ENCODE data around the gene COX15. TPM values are rescaled to one million over a fixed set of nuclear protein-coding genes. Genes with fewer than 3 reads are reported as not detected.

The COX15 gene
- total RNA-seq, 2 donors from 2014 or later, result 12.5 to 19.8 TPM

DNA sequence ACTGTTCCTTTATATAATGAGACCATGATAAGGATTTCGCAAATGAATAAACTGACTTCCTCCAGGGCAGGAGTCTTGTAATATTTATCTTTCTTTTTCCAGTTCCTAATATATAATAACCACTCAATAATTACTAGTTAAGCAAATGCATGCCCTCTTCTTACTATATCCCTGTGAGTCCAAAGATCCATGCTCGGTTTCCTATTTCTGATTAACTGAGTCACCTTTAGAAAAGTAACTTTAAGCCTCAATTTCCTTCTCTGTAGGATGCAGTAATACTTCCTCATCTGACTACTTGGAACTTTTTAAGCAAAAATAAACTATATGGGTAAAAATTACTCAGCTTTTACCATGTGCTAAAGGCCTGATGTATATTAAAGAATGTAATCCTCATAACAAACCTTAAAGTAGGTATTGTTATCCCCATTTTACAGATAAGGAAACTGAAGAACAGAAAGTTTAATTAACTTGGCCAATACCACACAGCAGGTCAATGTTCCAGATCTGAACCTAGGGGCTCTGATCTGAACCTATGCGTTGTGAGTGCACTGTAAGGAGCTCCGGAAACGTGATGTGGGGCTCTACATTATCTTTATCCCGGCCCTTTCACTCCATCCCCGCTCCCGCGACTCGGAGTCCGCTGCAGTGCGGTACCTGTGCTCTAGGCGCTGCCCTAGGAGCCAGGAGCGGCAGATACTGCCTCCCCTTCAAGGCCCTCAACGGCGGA, 458 bp downstream of the COX15 start:
- TF ChIP-seq, protein P1, sequence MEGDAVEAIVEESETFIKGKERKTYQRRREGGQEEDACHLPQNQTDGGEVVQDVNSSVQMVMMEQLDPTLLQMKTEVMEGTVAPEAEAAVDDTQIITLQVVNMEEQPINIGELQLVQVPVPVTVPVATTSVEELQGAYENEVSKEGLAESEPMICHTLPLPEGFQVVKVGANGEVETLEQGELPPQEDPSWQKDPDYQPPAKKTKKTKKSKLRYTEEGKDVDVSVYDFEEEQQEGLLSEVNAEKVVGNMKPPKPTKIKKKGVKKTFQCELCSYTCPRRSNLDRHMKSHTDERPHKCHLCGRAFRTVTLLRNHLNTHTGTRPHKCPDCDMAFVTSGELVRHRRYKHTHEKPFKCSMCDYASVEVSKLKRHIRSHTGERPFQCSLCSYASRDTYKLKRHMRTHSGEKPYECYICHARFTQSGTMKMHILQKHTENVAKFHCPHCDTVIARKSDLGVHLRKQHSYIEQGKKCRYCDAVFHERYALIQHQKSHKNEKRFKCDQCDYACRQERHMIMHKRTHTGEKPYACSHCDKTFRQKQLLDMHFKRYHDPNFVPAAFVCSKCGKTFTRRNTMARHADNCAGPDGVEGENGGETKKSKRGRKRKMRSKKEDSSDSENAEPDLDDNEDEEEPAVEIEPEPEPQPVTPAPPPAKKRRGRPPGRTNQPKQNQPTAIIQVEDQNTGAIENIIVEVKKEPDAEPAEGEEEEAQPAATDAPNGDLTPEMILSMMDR (IDR thresholded peaks at IDR 0.05), result no peak
- H3K36me3 ChIP-seq, result peaks cover under 1% of the 10 kb centered on the region
- peaks cover 22 to 25% of the 10 kb centered on the region in 2 donors for H3K4me1 ChIP-seq (ENCODE audit: control insufficient read depth in 1 of 2, low read depth in 2 of 2)
- DNase-seq (ENCODE audit: low spot score) (no peak), ATAC-seq (ENCODE audit: insufficient number of reproducible peaks, low FRiP score, low read depth) (peak; percentile 18)
- H3K9me3 ChIP-seq, result no peaks in the 10 kb centered on the region
- H3K4me3 ChIP-seq, result peak overlapping the region; percentile 98
- H3K27ac ChIP-seq, result peak overlapping the region; percentile 89 to 90
- no peaks in the 10 kb centered on the region for H3K27me3 ChIP-seq (replicated peaks; ENCODE audit: insufficient read depth)

DNA sequence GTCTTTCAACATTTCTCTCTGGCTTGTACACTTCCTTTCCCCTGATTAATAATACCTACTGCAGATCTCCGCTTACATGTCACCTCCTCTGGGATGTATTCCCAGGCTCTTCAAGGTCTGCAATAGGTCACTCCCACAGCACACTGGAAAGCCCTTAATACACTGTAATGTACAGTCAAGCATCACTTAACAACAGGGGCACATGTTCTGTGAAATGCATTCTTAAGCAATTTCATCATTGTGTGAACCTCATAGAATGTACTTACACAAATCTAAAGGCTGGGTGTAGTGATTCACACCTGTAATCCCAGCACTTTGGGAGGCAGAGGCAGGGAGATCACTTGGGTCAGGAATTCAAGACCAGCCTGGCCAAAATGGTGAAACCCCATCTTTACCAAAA, 1.9 kb downstream of the COX15 start:
- no peaks in the 10 kb centered on the region for H3K9me3 ChIP-seq
- TF ChIP-seq, protein P1 (IDR thresholded peaks at IDR 0.05), result no peak
- H3K4me1 ChIP-seq (ENCODE audit: control insufficient read depth in 1 of 2, low read depth in 2 of 2), result peaks cover 22 to 25% of the 10 kb centered on the region in 2 donors
- H3K36me3 ChIP-seq, result peaks cover 13% of the 10 kb centered on the region
- H3K4me3 ChIP-seq, result no peak overlapping the region
- H3K27ac ChIP-seq, result no peak overlapping the region
- ATAC-seq (ENCODE audit: insufficient number of reproducible peaks, low FRiP score, low read depth), result no peak
- no peak for DNase-seq (ENCODE audit: low spot score)
- no peaks in the 10 kb centered on the region for H3K27me3 ChIP-seq (replicated peaks; ENCODE audit: insufficient read depth)

DNA sequence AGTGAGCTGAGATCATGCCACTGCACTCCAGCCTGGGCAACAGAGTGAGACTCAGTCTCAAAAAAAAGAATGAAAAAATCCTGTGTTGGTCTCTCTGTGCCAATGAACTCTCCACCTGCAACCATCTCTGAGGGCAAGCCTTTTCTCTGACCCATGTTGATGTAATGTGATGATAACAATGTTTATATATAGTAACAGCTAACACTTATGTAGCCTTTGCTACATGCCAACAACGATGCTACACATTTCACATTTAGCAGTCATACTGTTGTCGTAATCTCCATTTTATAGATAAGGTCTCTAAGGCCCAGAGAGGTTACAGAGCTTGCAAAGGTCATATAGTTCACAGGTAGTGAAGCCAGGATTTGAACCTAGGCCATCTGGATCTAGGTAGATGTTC, 11.5 kb downstream of the COX15 start:
- H3K27ac ChIP-seq, result no peak overlapping the region
- H3K9me3 ChIP-seq, result no peaks in the 10 kb centered on the region
- no peak for DNase-seq (ENCODE audit: low spot score)
- no peak for ATAC-seq (ENCODE audit: insufficient number of reproducible peaks, low FRiP score, low read depth)
- no peak overlapping the region for H3K4me3 ChIP-seq
- TF ChIP-seq, protein P1 (IDR thresholded peaks at IDR 0.05), result no peak
- H3K27me3 ChIP-seq (replicated peaks; ENCODE audit: insufficient read depth), result no peaks in the 10 kb centered on the region
- peaks cover 41% of the 10 kb centered on the region for H3K36me3 ChIP-seq
- no peaks in the 10 kb centered on the region for H3K4me1 ChIP-seq (ENCODE audit: control insufficient read depth in 1 of 2, low read depth in 2 of 2)

DNA sequence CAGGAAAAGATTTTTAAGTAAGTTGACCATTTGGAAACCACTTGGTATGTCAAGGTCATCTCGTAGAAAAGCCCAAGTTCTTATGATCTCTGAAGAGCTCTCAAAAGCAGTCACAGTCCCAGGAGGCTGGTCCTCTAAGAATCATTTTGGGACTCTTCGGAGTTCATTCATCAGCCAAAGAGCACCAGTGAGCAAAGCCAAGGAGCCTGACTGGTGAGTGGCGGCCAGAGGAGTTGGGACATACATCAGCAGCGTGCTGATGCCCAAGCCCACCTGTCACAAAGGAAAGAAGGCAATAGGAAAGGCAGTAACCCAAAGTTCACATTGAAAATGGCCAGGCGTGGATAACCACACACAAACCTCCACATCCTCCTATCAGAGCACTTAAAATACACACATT, 17.5 kb downstream of the COX15 start:
- Histone ChIP-seq H3K4me3 (no peak overlapping the region), H3K27ac (no peak overlapping the region), H3K36me3 (peaks cover 18% of the 10 kb centered on the region), H3K9me3 (no peaks in the 10 kb centered on the region), H3K27me3 (replicated peaks; ENCODE audit: insufficient read depth) (no peaks in the 10 kb centered on the region), H3K4me1 (ENCODE audit: control insufficient read depth in 1 of 2, low read depth in 2 of 2) (no peaks in the 10 kb centered on the region)
- TF ChIP-seq, protein P1 (IDR thresholded peaks at IDR 0.05), result no peak
- ATAC-seq (ENCODE audit: insufficient number of reproducible peaks, low FRiP score, low read depth), result no peak
- DNase-seq (ENCODE audit: low spot score), result no peak

DNA sequence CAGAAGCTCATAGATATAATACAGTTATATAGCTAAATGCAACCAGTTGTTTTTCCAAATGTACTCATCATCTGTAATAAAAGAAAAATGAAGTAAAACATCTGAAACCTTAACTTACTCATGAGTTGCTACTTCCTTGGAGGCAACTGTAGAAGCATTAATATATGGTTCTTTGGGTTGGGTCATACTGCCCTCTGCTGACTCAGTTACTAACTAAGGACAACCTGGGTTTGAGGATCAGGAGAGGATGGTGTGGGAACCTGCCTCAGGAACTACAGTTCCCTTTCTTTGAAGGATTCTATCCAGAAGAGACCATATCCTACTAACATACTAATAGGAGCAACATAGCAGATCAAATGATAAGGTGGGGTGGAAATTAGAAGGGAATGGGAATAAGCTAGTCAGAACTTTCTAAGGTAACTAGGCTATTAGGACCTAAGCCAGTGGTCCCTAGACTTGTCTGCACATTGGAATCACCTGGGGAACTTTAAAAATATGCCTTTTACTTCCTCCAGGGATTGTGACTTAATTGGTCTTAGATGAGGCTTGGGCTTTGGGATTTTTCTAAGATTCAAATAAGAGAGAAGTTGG, 20.7 kb downstream of the COX15 start:
- Histone ChIP-seq H3K27me3 (replicated peaks; ENCODE audit: insufficient read depth) (no peaks in the 10 kb centered on the region), H3K4me3 (no peak overlapping the region), H3K27ac (no peak overlapping the region), H3K9me3 (no peaks in the 10 kb centered on the region), H3K36me3 (peaks cover 11% of the 10 kb centered on the region), H3K4me1 (ENCODE audit: control insufficient read depth in 1 of 2, low read depth in 2 of 2) (no peaks in the 10 kb centered on the region)
- TF ChIP-seq, protein P1 (IDR thresholded peaks at IDR 0.05), result no peak
- ATAC-seq (ENCODE audit: insufficient number of reproducible peaks, low FRiP score, low read depth), result no peak
- no peak for DNase-seq (ENCODE audit: low spot score)
